ENCODE results near the gene ARG1. TPM values are rescaled to one million over a fixed set of nuclear protein-coding genes. Genes with fewer than 3 reads are reported as not detected.

Gene ARG1
- total RNA-seq, 1 donor from 2014 or later = not detected

DNA sequence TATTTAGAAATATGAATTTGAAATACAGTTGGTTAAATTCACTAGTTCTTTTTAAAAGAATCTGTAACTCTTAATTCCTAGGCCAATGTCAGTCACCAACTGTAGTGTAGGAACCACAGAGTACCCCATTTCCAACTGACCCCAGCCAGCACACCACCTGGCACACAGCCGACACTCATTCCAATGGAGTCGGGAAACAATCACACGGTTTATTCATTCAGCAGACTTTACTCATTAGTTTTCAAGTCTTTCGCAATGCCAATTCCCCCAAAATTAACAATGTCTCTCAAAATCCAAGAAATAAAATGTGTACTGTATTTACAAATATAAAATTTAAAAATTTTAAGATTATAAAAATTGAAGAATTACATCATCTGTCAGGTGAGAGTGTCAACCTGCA, 13.5 kb downstream of the ARG1 start:
- Mint-ChIP-seq H3K4me3 (ENCODE audit: low read depth) (no peak overlapping the region), H3K36me3 (ENCODE audit: insufficient read depth) (peaks cover 18% of the 10 kb centered on the region), H3K27ac (no peak overlapping the region), H3K4me1 (ENCODE audit: low read depth) (no peaks in the 10 kb centered on the region), H3K27me3 (no peaks in the 10 kb centered on the region), H3K9me3 (ENCODE audit: low read depth) (no peaks in the 10 kb centered on the region)
- TF ChIP-seq, protein P1, sequence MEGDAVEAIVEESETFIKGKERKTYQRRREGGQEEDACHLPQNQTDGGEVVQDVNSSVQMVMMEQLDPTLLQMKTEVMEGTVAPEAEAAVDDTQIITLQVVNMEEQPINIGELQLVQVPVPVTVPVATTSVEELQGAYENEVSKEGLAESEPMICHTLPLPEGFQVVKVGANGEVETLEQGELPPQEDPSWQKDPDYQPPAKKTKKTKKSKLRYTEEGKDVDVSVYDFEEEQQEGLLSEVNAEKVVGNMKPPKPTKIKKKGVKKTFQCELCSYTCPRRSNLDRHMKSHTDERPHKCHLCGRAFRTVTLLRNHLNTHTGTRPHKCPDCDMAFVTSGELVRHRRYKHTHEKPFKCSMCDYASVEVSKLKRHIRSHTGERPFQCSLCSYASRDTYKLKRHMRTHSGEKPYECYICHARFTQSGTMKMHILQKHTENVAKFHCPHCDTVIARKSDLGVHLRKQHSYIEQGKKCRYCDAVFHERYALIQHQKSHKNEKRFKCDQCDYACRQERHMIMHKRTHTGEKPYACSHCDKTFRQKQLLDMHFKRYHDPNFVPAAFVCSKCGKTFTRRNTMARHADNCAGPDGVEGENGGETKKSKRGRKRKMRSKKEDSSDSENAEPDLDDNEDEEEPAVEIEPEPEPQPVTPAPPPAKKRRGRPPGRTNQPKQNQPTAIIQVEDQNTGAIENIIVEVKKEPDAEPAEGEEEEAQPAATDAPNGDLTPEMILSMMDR (IDR thresholded peaks at IDR 0.05; ENCODE audit: unreplicated experiment) = no peak
- DNase-seq (ENCODE audit: low spot score, unreplicated experiment) = no peak

DNA sequence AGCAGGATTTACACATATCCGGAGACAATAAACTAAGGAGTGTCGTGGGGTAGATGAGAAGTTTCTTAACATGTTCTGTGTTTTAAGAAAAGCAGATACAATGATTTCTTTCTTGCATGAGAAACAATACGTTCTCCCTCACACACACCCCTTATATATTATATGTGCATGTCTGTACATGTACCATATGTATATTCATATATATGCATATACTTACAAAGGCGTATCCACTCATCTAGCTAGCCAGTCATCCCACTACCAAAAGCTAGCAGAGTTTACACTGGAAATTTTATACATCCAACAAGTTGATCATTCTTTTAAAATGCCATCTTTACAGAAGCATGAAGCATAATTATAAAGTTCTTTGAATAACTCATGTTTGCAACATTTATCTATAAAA, 14.9 kb downstream of the ARG1 start:
- no peaks in the 10 kb centered on the region for H3K9me3 Mint-ChIP-seq (ENCODE audit: low read depth)
- peaks cover 21% of the 10 kb centered on the region for H3K36me3 Mint-ChIP-seq (ENCODE audit: insufficient read depth)
- no peaks in the 10 kb centered on the region for H3K4me1 Mint-ChIP-seq (ENCODE audit: low read depth)
- no peak overlapping the region for H3K27ac Mint-ChIP-seq
- DNase-seq (ENCODE audit: low spot score, unreplicated experiment) = no peak
- H3K4me3 Mint-ChIP-seq (ENCODE audit: low read depth) = no peak overlapping the region
- no peaks in the 10 kb centered on the region for H3K27me3 Mint-ChIP-seq
- TF ChIP-seq, protein P1 (IDR thresholded peaks at IDR 0.05; ENCODE audit: unreplicated experiment) = no peak

DNA sequence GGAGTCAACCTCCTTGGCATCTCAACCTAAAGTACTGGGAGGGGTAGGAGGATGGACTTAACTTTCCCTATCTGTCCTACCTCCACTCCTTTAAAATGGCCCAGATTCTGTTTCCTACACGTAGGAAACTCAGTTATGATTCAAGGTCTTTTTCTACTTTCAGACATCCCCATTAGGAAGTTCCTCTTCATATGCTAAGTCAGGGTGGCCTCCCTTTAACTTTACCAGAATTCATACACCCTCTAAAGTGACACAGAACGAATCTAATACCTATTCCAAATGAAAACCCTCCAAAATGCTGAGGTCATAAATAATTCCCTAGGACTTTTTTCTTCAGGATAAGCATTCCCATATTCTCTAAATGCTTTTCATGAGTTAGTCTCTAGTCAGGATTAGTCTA, 15.6 kb downstream of the ARG1 start:
- Mint-ChIP-seq H3K4me3 (ENCODE audit: low read depth) (no peak overlapping the region), H3K27ac (no peak overlapping the region), H3K27me3 (no peaks in the 10 kb centered on the region), H3K36me3 (ENCODE audit: insufficient read depth) (peaks cover 23% of the 10 kb centered on the region), H3K4me1 (ENCODE audit: low read depth) (no peaks in the 10 kb centered on the region), H3K9me3 (ENCODE audit: low read depth) (no peaks in the 10 kb centered on the region)
- no peak for DNase-seq (ENCODE audit: low spot score, unreplicated experiment)
- TF ChIP-seq, protein P1 (IDR thresholded peaks at IDR 0.05; ENCODE audit: unreplicated experiment) = no peak

- peaks cover 32% of the 10 kb centered on the region for H3K36me3 Mint-ChIP-seq (ENCODE audit: insufficient read depth)
- DNase-seq (ENCODE audit: low spot score, unreplicated experiment) = no peak
- no peaks in the 10 kb centered on the region for H3K27me3 Mint-ChIP-seq
- no peaks in the 10 kb centered on the region for H3K4me1 Mint-ChIP-seq (ENCODE audit: low read depth)
- no peak overlapping the region for H3K4me3 Mint-ChIP-seq (ENCODE audit: low read depth)
- no peak overlapping the region for H3K27ac Mint-ChIP-seq
- H3K9me3 Mint-ChIP-seq (ENCODE audit: low read depth) = no peaks in the 10 kb centered on the region
- TF ChIP-seq, protein P1 (IDR thresholded peaks at IDR 0.05; ENCODE audit: unreplicated experiment) = no peak
Measured at GRCh38 chr6:131592935-131593334, 19.9 kb downstream of the ARG1 start.

- Mint-ChIP-seq H3K27ac (no peak overlapping the region), H3K4me1 (ENCODE audit: low read depth) (no peaks in the 10 kb centered on the region), H3K36me3 (ENCODE audit: insufficient read depth) (peaks cover 35% of the 10 kb centered on the region), H3K27me3 (no peaks in the 10 kb centered on the region), H3K9me3 (ENCODE audit: low read depth) (no peaks in the 10 kb centered on the region), H3K4me3 (ENCODE audit: low read depth) (no peak overlapping the region)
- no peak for DNase-seq (ENCODE audit: low spot score, unreplicated experiment)
- TF ChIP-seq, protein P1 (IDR thresholded peaks at IDR 0.05; ENCODE audit: unreplicated experiment) = no peak
Measured at GRCh38 chr6:131594074-131594473, 21.0 kb downstream of the ARG1 start.
